RPMI8226 (cell line): ENCODE data around the gene OCRL.

Experiments
- DNase-seq: peaks from one replicate; pipeline ENCODE4 v3.0.0-alpha.2; 2015

The OCRL gene

DNA sequence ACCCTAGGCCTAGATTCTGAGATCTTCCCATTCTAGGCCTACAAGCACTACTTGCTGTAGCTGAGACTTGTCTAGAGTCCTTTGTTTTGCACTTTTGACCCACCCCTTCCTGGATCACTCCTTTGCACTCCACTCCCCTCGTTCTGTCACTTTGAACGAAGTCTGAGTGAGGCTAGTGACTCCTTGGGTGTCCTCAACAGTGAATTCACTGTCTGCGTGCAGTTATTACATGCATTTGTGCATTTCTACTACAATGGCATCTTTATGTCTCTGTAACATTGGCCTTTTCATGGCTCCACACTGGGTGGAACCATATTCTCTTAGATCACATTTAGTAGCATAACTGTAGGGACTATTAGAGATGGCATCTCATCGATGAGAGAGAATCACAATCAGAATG lies 50.5 kb downstream of the OCRL start:
- DNase-seq, result no peak

DNA sequence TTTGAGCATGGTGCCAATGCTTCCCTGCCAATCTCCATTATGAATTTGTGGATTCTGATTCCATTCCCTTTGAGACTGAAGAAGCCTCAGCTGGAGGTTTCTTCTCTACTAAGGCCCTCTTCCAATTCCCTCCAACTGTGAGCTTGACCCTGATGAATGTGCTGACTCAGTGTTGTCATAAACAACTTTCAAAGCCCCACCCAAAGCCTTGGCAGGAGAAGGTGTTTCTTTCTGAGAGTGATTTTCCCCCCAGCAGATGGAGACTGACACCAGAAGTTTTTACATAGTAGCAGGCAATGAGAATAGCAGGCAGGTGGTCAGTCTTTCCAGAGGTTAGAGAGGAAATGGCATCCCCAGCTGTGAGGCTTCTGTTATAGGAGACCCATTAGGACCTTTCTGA lies 53.1 kb downstream of the OCRL start:
- peak; percentile 77 for DNase-seq

DNA sequence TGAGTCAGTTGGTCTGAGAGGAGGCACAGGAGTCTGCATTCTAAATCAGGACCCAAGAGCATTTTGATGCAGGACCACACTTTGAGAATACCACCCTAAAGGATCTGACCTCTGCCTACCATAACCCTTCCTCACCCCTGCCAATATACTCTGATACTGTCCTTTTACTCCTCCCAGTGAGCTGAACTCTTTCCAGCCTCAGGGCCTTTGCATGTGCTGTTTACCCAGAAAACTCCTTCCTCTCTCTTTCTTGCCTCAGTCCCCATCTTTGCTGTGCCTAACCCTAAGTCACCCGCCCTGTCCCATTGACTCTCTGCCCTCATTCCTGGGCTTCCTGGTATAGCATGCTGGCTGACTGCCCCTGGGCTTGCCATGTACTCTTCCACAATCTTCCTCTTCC lies 54.7 kb downstream of the OCRL start:
- DNase-seq, result no peak

DNA sequence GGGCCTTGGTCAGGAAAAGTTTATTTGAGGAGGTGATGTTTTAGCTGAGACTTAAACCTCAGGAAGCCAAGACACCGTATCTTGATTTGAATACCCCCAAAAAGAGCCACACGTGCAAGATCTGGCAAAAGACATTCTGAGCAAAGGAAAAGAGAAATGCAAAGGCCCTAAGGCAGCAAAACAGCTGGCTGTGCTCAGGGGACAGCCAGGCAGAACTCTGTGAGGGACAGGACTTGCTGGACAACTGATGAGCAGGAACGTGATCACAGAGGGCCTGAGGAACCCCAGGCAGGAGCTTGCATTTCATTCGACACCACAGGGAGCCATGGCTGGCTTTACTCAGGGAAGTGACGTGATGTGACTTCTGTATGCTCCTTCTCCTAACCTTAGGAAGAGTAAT lies 56.0 kb downstream of the OCRL start:
- no peak for DNase-seq

DNA sequence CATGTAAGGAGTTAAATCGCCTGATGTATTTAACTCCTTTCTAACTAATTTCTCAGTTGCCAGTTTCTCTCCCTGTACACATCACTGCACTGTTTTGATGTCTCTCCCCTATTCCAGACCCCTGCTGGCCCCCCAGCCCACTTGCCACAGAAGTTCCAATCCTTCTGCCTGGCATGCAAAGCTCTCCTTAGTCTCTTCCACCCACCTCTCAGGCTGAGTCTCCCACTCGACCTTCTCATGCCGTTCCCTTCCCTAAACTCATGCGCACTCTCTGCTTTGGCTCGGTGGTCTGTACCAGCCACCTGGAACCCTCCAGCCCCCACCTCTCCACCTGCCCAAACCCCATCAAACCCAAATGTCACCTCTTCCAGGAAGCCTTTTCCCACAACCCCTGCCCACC lies 57.8 kb downstream of the OCRL start:
- no peak for DNase-seq

DNA sequence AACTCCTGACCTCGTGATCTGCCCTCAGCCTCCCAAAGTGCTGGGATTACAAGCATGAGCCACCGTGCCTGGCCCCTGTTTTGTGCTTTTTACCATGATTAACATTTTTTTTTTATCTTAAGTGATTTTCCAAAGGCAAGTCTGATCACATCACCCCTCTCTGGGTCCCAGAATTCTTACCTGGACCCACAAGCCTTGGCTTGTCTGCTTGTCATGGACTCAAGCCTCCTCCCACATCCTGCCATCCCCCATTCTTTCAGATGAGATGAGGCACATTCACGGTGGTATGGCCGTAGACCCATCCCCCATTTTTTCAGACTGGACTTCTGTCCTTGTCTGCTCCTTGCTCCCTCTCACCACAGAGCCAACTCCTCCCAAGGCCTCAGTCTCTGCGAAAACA lies 59.4 kb downstream of the OCRL start:
- DNase-seq, result no peak

DNA sequence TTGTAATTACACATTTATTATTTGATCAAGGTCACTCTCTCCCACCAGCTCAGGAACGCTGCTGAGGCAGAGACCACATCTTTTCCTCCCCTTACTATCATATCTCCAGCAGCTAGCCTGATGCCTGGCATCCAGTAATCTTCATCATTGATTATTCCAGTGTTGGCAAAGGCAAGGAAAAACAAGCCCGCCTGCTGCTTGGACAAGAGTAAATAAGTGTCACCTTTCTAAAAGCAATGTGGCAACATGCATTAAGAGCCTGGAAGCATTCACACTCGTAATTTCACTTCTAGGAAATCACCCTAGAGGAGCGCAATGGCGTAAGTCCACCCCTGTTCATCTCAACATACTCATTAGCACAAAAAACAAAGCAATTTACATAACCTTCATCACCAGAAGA lies 59.9 kb downstream of the OCRL start:
- no peak for DNase-seq

DNA sequence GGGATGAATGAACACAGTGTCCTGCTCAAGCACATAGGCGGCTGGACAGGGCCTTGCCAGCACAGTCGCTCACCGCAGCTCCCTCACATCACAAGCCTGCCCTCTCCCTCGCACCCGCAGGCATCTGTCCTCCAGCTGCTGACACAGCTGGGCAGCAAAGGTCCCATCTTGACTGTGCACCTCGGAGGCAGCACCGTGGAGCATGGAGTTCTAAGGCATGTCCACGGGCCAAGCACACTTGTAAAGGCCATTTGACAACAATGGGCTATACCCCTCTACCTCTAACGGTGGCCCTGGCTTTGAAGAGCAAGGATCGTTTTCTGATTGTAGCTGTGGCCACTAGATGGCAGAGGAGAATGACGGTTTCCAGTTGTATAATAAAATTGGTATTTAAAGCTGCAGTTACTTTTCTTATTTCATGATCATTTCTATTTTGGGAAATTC lies 60.9 kb downstream of the OCRL start:
- peak; percentile 42 for DNase-seq

DNA sequence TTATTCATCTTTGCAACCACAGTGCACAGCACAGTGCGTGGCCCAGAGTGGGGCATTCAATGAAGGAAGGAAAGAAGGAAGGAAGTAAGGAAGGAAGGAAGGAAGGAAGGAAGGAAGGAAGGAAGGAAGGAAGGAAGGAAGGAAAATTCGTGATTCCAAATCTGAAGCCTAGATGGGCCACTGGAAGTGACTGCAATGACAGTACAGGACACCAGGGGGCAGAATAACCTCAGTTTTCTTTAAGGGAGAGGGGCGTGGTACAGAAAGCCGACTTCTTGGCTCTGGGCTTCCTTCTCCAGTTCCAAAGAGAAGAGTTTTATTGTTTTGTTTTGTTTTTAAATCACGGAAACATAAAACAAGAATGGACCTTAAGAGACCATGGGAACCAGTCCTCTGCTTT lies 66.9 kb downstream of the OCRL start:
- DNase-seq, result peak; percentile 61

DNA sequence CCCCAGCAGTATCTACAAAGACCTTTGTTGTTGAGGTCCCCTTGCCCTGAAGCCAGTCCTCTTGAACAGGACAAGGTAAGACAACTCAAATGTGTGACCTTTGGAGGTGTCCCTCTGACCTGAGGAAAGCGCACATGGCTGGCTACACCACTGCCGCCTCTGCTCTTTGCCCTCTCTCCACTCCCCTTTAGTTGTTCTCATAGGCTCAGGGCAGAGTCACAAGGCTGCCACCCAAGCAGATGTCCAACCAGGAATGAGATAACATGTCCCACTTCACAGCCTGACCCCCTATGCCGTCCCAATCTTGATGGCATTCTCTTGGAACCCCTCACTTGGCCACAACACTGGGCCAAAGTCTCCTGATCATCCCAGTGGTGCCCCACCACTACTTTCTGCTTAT lies 68.4 kb downstream of the OCRL start:
- DNase-seq, result no peak

DNA sequence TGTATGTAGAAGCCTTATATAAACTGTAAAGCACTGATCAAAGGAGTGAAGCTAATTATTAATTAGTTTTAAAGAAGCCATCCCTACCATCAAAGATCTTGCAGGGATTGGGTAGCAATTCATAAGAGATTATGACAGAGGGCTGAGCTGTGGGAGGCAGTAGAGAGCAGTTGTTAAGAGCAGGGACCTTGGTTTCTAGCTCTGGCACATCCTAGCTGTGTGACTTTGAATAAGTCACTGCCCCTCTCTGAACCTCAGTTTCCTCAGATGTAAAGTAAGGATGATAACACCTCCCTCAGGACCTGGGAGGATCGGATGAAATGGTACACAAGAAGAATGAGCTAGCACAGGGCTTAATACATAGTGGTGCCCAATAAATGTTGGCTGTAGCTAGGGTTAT lies 69.3 kb downstream of the OCRL start:
- no peak for DNase-seq

DNA sequence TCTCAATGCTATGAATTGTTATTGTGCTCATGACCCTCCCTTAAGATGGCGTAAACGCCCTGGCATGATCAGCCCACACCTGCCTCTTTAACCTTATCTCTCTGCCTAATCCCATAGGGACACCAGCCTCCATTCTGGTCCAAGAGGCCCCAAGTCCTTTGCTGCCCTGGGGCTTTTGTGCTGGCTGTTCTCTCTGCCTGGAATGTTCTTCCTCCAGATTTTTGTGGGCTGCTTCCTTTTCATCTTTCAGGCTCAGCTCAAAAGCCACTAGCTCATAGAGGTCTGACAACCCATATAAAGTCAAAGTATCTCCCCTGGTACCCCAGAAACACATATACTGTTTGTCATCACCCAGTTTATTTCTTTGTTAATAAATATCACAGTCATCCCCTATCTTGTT lies 72.3 kb downstream of the OCRL start:
- no peak for DNase-seq

DNA sequence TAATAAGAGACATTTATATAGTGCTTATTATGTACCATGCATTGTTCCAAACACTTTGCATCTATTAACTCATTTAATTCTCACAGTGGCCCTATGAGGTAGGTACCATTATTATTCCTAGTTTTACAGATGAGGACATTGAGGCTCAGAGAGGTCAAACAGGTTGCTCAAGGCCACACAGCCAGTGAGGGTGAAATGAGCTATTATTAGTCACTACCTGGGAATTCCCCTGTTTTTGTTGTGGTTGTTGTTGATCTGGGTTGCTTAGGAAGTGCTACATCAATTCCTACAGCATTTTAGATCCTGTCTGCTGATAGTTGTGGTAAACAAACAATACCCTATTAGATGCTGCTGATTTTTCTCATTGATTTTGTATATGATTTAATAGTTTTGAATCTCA lies 73.5 kb downstream of the OCRL start:
- no peak for DNase-seq

DNA sequence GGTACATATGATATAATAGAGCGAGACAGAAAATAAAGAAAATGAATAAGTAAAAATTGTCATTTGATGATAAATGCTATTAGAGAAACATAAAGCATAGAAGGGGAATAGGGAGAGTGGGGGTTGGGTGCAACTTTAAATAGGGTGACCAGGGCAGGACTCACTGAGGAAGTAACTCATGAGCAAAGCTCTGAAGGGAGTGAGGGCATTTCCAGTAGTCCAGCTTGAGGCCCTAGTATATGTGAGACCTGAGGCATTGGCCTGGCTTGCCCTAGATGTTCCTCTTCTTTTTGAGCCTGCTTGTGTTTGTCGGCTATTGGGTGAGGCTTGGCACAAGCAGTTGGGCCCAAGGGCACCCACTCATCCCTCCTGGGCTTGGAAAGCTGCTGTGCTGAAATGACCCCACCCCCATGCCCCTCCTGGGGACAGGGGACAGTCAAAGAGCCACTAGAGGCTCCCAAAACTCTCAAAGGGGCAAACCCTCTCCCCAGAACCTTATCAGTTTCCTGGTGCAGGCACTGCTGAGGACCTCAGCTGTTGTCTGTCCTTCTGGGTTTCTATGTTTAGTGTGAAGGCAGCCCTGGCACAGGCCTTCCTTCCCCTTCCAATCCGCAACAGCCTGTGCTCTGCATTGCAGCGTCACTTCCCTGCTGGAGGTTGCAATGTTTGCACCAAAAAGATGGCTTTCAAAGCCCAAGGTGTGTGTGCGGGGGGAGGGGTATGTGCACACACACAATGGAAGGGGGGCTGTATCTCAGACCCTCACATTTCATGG lies 74.6 kb downstream of the OCRL start:
- DNase-seq, result no peak

DNA sequence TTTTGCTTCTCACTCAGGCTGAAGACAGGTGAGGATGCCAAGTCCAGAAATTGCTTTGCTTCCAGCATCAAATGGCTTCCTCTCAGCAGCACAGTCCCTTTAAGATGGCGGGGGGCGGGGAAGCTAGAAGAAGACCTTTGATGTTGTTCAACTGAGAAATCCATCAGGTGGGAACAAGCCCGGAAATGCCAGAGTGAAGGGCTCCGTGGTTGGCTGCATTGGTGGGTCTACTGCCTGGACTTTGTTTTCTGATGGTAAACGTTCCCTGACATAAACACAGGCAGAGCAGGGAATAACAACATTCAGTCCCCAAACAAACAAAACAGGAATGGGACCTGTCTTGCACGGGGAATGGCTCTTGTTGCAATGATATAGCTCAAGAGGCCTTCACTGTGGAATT lies 77.4 kb downstream of the OCRL start:
- no peak for DNase-seq

DNA sequence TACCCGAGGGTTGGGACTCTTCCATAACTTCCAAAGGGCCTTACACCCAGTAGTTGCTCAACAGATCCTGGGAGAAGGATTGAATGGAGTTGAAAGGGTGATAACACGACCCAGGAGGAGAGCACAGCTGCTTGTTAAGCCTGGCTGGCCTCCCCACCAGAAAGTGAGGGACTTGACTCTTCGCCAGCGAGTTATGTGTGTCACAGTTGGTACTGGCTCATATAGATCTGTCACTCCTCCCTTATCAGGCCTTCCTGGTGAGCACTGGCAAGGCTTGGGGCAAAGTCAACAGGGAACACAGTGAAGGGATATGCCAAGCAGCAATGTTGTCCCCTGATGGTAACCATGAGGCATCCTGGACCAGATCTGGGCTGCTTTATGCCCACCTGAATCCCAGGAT lies 78.9 kb downstream of the OCRL start:
- no peak for DNase-seq

DNA sequence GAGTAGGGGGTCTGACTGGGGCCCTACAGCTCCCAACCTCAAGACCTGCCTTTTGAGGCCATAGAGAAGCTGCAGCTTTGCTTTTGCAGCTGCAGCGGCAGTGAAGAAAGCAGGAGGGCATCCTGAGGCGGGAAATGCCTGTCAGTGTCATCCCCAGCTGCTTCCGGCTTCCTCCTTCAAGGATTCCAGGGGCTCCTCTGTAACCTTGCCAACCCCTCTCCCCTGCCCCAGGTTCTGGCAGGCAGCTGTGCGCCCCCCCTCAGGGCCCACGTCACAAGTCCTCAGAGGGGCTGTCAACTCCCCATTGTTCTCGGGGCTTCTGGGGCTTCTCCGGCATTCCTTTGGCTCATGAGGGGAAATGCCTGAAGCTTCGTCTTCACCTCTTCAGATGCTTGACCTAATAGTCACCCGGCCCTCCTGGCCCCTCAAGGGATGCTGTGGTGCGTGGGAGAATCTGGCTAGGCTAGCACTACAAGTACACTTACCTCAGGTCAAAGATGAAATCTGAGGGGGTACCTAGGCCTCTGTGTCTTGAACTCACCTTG lies 82.8 kb downstream of the OCRL start:
- DNase-seq, result no peak

DNA sequence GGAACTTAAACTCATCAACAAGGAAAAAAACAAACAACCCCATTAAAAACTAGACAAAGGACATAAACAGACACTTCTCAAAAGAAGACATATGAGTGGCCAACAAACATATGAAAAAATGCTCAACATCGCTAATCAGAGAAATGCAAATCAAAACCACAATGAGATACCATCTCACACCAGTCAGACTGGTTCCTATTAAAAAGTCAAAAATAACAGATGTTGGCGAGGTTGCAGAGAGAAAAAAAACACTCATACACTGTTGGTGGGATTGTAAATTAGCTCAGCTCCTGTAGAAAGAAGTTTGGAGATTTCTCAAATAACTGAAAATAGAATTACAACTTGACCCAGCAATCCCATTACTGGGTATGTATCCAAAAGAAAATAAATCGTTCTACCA lies 86.0 kb downstream of the OCRL start:
- no peak for DNase-seq

DNA sequence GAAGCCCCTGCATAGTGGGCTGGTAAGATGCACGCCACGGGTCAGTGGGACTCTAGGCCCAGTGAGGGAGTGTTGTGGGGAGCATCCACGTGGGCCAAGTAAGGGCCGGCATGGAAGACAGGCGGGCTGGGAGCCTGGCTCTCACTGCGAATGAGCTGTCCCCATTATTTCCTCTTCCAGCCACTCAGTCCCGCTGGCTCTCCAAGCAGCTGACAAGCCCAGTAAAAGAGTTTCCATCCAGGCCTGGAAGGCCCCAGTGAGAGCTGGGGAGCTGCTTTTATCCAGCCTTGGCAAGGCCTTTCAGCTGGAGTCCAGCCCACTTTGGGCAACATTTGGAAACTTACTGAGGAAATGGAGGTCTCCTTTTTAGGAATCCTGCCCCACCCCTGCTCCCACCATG lies 89.8 kb downstream of the OCRL start:
- DNase-seq, result no peak

DNA sequence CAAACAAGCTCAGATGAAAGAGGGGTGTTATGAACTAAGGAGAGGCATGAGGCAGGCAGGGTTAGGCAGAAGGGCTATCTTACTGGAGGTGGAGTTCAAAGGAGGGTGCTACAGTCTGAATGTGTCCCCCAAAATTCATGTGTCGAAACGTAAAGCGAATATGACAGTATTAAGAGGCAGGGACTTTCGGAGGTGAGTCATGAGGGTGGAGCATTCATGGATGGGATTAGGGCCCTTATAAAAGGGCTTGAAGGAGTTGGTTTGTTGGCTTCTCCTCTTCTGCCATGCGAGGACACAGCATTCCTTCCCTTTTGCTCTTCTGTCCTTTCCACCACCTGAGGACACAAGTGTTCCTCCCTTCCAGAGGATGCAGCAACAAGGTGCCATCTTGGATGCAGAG lies 91.8 kb downstream of the OCRL start:
- DNase-seq, result no peak

DNA sequence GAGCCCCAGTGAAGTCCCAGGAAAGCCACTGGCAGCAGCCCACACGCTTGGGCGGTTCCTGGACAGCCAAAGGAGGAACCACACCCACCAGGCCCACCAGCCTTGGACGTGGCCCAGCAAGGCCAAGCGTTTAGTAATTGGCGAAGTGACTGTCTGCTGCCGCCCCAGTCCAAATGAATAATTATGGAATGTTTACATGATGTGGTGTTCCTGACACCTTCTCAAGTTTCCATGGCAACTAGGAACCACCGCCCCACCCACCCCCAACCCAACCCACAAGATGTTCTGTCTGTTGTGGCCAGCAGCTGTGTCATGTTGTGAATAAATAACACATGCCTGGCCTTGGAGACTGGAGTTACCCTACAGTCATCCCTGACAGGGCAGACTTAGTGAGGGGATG lies 92.4 kb downstream of the OCRL start:
- no peak for DNase-seq

DNA sequence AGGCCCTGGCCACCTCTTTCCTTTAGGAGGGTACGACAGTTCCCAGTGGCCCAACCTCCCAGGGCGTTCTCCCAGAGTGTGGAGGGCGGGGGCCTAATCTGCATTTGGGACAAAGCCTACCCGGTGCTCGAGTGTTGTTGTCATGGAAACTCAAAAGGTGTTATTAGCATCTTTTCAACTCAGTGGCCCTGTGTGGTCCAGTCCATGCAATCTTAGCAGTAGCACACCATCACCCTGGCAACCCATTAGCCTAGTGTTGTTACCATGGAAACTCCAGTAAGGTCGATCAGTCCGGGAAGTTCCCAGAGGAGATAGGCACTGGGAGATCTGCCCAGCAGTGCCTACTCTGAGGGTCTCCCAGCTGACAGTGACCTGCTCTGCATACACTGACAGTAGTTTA lies 94.5 kb downstream of the OCRL start:
- no peak for DNase-seq

DNA sequence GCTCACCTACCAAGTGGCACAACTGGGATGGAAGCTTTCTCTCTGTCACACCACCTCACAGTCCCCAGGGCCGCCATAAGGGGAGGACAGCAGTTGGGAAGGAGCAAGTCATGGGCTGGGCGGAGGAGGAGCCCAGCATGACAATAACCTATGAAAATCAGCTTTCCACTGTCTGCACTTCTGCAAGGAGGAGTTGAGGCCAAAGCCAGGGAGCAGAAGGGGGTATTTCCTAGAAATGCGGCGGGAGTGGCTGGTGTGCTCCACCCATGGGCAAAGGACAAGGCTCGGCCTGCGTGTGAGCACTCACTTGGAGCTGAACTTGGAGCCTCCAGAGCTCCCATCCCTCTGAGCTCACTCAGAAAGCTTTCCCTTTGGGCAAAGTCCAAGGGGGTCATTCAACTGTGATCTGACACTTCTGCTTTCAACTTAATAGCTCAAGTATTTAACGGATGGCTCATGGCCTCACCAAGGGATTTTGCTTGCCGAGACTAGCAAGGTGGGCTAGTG lies 96.2 kb downstream of the OCRL start:
- no peak for DNase-seq

DNA sequence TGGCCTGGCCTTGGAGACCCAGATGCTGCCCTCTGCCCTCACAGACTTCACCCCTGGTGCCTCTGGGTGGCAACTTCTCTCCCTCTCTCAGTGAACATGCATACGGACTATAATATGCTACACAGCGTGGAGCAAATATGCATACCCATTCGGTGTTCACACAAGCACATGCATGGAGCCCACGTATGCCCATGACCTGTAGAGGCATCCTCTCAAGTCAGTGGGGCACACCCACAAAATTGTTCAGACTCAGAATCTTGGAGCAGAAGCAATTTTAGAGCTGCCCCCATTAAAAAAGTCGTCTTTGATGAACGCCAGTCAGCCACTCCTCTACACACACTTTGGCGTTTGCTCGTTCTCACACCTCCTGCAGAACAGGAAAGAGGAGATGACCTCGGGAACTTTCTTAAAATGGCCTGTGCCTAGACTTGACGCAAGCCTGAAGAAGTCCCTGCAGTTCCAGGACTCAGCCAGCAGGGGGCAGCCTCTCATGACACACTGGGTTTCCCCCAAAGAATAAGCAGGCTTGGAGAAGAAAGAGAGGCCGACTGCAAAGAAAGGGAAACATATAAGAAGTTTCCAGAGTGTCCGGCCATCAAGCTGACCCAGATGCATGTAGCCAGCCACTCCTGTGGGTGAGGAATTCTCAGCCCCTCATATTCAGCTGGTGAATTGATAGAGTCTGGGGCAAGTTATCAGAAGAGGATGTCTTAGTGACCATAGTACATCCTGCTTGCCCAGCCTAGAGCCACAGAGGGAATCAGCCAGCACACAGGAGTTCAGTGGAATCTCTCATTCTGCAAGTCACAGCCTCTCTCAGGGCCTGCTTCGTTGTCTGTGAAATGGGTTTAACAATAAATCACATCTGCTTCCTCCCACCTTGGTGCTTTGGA lies 97.4 kb downstream of the OCRL start:
- peak; percentile 71 for DNase-seq
